Neutrophil (primary cell): ENCODE data around the gene SKIC8.

Experiments
- H3K27ac ChIP-seq: fragments of 200-600 bp; sonication (generic); 2 replicates; pipeline ENCODE4 v1.5.1; 2016; ENCODE audit warnings: mild to moderate bottlenecking, moderate library complexity
- H3K27me3 ChIP-seq: fragments of 200-600 bp; sonication (generic); 2 replicates; pipeline ENCODE4 v1.6.0; 2016; ENCODE audit warnings: mild to moderate bottlenecking
- H3K36me3 ChIP-seq: fragments of 200-600 bp; sonication (generic); 2 replicates; pipeline ENCODE4 v1.5.1; 2017
- H3K4me1 ChIP-seq, 2 experiments: fragments of 200-600 bp in 1 of 2; sonication (generic) in 1 of 2; 1 replicate in 1 of 2; 2 replicates in 1 of 2; pipeline versions ENCODE4 v1.5.1 to v1.6.1; 2013 to 2016; ENCODE audit warnings: low read depth in 1 of 2, low read length in 1 of 2, mild to moderate bottlenecking in 1 of 2, moderate library complexity in 1 of 2; ENCODE audit not compliant: control insufficient read depth in 1 of 2, insufficient read depth in 1 of 2
- H3K4me3 ChIP-seq, 2 experiments: fragments of 200-600 bp in 1 of 2; sonication (generic) in 1 of 2; 1 replicate in 1 of 2; 2 replicates in 1 of 2; pipeline ENCODE4 v1.5.1; 2013 to 2016; ENCODE audit warnings: low read depth in 1 of 2, low read length in 1 of 2, mild to moderate bottlenecking in 1 of 2, moderate library complexity in 1 of 2
- H3K9me3 ChIP-seq: fragments of 200-600 bp; sonication (generic); 2 replicates; pipeline ENCODE4 v1.5.1; 2016
- TF ChIP-seq, protein P1 (sequence below): fragments of 200-600 bp; sonication (generic); IDR thresholded peaks from 2 replicates; pipeline ENCODE4 v1.5.1; 2016; ENCODE audit warnings: antibody characterized with exemption

SKIC8 gene

DNA sequence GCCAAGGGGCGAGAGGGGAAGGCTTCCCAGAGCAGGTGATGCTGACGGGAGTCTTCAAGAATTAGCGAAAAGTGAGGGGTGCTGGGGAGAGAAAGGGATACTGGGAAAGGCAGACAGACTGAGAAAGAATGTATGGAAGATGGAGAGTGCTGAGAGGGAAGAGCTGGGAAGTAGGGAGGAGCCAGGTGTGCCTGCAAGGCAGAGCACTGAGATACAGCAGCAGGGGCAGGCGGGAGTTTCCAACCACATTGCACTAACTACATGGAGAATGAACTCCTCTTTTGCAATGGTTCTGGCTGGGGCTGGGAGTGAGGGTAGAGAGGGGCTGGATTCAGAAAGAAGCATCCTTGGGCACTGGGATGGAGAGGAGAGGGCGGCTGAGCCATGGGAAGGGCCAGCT lies 24.7 kb upstream of the SKIC8 start:
- no peaks in the 10 kb centered on the region for H3K9me3 ChIP-seq
- no peak overlapping the region for H3K4me3 ChIP-seq
- TF ChIP-seq, protein P1, sequence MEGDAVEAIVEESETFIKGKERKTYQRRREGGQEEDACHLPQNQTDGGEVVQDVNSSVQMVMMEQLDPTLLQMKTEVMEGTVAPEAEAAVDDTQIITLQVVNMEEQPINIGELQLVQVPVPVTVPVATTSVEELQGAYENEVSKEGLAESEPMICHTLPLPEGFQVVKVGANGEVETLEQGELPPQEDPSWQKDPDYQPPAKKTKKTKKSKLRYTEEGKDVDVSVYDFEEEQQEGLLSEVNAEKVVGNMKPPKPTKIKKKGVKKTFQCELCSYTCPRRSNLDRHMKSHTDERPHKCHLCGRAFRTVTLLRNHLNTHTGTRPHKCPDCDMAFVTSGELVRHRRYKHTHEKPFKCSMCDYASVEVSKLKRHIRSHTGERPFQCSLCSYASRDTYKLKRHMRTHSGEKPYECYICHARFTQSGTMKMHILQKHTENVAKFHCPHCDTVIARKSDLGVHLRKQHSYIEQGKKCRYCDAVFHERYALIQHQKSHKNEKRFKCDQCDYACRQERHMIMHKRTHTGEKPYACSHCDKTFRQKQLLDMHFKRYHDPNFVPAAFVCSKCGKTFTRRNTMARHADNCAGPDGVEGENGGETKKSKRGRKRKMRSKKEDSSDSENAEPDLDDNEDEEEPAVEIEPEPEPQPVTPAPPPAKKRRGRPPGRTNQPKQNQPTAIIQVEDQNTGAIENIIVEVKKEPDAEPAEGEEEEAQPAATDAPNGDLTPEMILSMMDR, result no peak
- no peaks in the 10 kb centered on the region for H3K4me1 ChIP-seq
- H3K36me3 ChIP-seq, result no peaks in the 10 kb centered on the region
- no peaks in the 10 kb centered on the region for H3K27me3 ChIP-seq
- H3K27ac ChIP-seq, result no peak overlapping the region

DNA sequence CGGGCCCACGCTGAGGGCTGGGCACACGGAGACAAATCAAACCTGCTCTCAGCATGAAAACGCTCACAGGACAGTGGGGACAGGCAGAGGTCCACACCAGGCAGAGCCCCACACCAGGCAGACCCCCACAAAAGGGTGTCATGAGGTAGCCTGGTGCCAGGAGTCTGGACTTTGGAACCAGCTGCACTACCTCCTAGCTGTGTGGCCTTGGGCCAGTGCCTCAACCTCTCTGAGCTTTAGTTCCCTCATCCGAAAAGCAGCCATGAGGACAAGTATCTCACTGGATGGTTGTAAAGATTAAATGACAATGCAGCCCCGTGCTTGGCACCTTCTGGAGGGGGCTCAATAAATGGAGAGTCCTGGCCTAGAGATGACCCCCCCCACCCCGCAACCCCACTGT lies 24.3 kb upstream of the SKIC8 start:
- Histone ChIP-seq H3K27ac (no peak overlapping the region), H3K9me3 (no peaks in the 10 kb centered on the region), H3K4me1 (no peaks in the 10 kb centered on the region), H3K27me3 (no peaks in the 10 kb centered on the region), H3K4me3 (no peak overlapping the region), H3K36me3 (no peaks in the 10 kb centered on the region)
- TF ChIP-seq, protein P1, result no peak

DNA sequence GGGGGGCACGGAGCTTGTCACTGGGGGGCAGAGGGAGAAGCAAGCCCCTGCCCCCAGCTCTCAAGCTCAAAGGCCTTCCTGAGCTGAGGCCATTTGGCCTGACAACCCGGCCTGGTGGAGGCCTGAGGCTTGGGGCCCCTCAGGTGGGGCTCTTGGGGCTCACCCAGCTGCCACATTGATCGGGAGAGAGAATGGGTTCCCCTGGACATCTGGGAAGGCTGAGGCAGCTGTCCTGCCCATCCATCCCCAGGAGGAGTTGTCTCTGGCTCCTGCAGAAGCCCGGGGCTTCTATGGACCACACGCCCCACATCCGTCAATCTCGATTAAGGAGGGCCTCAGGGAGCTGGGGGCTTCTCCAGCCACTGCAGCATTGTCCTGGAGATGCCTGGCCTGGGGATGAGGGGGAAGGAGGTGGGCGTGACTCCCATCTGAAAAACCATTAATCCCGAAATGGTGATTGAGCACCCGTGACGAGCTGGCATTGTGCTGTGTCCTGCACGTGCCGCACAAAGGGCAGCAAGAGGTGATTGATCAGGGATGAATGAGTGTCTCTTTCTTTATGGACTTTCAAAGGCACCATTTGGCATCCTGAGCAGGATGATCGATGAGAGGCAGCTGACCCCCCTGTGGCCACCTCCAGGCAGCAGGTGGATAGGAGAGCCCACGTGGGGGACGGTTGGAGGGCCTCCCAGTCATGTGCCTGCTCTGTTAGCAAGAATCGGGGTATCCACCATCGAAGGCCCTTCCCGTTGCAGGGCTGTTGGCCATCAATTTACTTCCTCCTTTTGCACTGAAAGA lies 23.5 kb upstream of the SKIC8 start:
- no peak overlapping the region for H3K27ac ChIP-seq
- H3K4me3 ChIP-seq, result no peak overlapping the region
- TF ChIP-seq, protein P1, result no peak
- H3K27me3 ChIP-seq, result no peaks in the 10 kb centered on the region
- no peaks in the 10 kb centered on the region for H3K9me3 ChIP-seq
- H3K36me3 ChIP-seq, result no peaks in the 10 kb centered on the region
- no peaks in the 10 kb centered on the region for H3K4me1 ChIP-seq

DNA sequence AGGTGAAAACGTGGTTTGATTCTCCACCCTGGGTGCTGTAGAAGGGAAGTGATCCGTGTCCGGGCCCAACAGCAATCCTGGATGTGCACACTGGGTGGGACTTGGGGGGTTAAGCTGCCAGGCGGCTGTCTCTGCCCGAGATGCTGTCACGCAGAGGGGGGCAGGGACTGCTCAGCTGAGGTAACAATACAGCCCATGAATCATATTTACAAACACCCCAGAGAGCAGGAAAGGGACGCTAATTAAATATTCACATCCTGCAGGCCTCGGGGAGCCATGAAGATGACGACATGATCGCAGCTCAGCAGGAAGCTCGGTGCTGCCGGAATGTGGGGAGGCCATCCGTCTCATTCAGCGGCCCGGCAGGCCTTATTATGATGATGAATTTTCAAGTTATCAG lies 22.8 kb upstream of the SKIC8 start:
- Histone ChIP-seq H3K36me3 (no peaks in the 10 kb centered on the region), H3K9me3 (no peaks in the 10 kb centered on the region), H3K4me3 (no peak overlapping the region), H3K27ac (no peak overlapping the region), H3K27me3 (no peaks in the 10 kb centered on the region), H3K4me1 (no peaks in the 10 kb centered on the region)
- TF ChIP-seq, protein P1, result no peak

DNA sequence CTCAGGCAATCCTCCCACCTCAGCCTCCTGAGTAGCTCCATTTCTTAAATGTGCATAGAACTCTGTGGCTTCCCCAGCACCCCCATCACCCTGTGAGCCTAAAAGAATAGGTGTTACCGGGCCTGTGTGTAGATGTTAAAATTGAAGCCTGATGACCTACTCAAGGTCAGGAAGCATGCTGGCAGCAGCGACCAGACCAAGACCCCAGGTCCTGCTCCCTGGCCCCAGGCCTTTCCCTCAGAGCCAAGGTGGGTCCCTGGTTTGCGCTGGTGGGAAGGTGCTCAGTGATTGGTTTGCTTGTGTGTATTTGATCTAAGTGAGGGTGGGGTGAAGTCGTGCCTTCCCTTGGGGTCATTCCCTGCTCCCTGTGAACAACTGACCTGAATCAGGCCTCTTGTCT lies 22.4 kb upstream of the SKIC8 start:
- Histone ChIP-seq H3K27ac (no peak overlapping the region), H3K27me3 (no peaks in the 10 kb centered on the region), H3K9me3 (no peaks in the 10 kb centered on the region), H3K36me3 (no peaks in the 10 kb centered on the region), H3K4me1 (no peaks in the 10 kb centered on the region), H3K4me3 (no peak overlapping the region)
- TF ChIP-seq, protein P1, result no peak
